Endodermal cell (in vitro differentiated cells): ENCODE data around the gene HIPK4. TPM values are rescaled to one million over a fixed set of nuclear protein-coding genes. Genes with fewer than 3 reads are reported as not detected.
"Not testable (repeated sequence)": the region's sequence is repeated elsewhere in the genome, so short reads cannot be mapped to it uniquely, and the experiment has no call there.

Experiments used
- DNase-seq: peaks from one replicate; pipeline ENCODE4 v3.0.0-alpha.2; 2017
- H3K27ac ChIP-seq: 2 replicates; pipeline ENCODE4 v1.5.1; 2013; ENCODE audit warnings: mild to moderate bottlenecking, low read depth, low read length, moderate library complexity
- H3K27me3 ChIP-seq: 2 replicates; pipeline ENCODE4 v1.6.1; 2013; ENCODE audit warnings: mild to moderate bottlenecking, low read length, moderate library complexity; ENCODE audit not compliant: insufficient read depth, control insufficient read depth, poor library complexity, severe bottlenecking
- H3K36me3 ChIP-seq: 2 replicates; pipeline ENCODE4 v1.7.0; 2013; ENCODE audit warnings: mild to moderate bottlenecking, low read length, moderate library complexity; ENCODE audit not compliant: control insufficient read depth, insufficient read depth
- H3K4me1 ChIP-seq: one replicate; pipeline ENCODE4 v1.7.0; 2013; ENCODE audit warnings: low read length; ENCODE audit not compliant: control insufficient read depth, insufficient read depth
- H3K4me3 ChIP-seq: 2 replicates; pipeline ENCODE4 v1.5.1; 2013; ENCODE audit warnings: mild to moderate bottlenecking, low read length, moderate library complexity
- H3K9ac ChIP-seq: 2 replicates; pipeline ENCODE4 v1.6.1; 2013; ENCODE audit warnings: mild to moderate bottlenecking, low read length, moderate library complexity; ENCODE audit not compliant: poor library complexity, severe bottlenecking; ENCODE audit errors: extremely low read depth
- H3K9me3 ChIP-seq: 2 replicates; pipeline ENCODE4 v1.6.1; 2013; ENCODE audit warnings: mild to moderate bottlenecking, low read length, moderate library complexity; ENCODE audit not compliant: control insufficient read depth
- H3K27ac Mint-ChIP-seq: 2 replicates; pipeline ENCODE4 v1.8.0; 2020; ENCODE audit warnings: mixed read lengths
- H3K27me3 Mint-ChIP-seq: 2 replicates; pipeline ENCODE4 v1.8.0; 2021; ENCODE audit warnings: mild to moderate bottlenecking, mixed read lengths; ENCODE audit not compliant: insufficient read depth
- H3K36me3 Mint-ChIP-seq: 2 replicates; pipeline ENCODE4 v1.8.0; 2020; ENCODE audit warnings: low read depth, mixed read lengths
- H3K4me1 Mint-ChIP-seq: 2 replicates; pipeline ENCODE4 v1.8.0; 2020; ENCODE audit warnings: mixed read lengths
- H3K4me3 Mint-ChIP-seq: 2 replicates; pipeline ENCODE4 v1.8.0; 2020; ENCODE audit warnings: mild to moderate bottlenecking, moderate library complexity, mixed read lengths
- H3K9me3 Mint-ChIP-seq: 2 replicates; pipeline ENCODE4 v1.8.0; 2020; ENCODE audit warnings: mild to moderate bottlenecking, mixed read lengths
- CTCF ChIP-seq: fragments of 200-600 bp; sonication (generic); conservative IDR thresholded peaks from 2 replicates; pipeline ENCODE4 v1.5.0; 2021; ENCODE audit warnings: antibody characterized with exemption, mild to moderate bottlenecking
- WGBS, 2 experiments: methylation state at CpG; one replicate each; pipeline versions ENCODE4 v1.1.5 to v1.1.7; 2013; ENCODE audit warnings: missing lambda C conversion rate in 2 of 2, mixed read lengths in 1 of 2; ENCODE audit not compliant: insufficient coverage in 1 of 2, insufficient read length in 1 of 2; 5-methylcytosine and 5-hydroxymethylcytosine counted together
- total RNA-seq, 2 donors: library from RNA; stranded (reverse); fragmentation: NEBNext Ultra II Directional in 1 of 2; extraction: Animal tissue kit (Norgen Biotek cat#: 25700) in 1 of 2; gene quantifications; 2 replicates in 1 of 2; 3 replicates in 1 of 2; pipeline ENCODE4 v1.2.1, GENCODE V29; 2021

HIPK4 gene
- total RNA-seq, 2 donors from 2014 or later: 0.31 TPM; not detected in 1

GRCh38 chr19:40336601-40336900, 53.4 kb downstream of the HIPK4 start:
- Mint-ChIP-seq H3K36me3 (peaks cover 46% of the 10 kb centered on the region), H3K9me3 (no peaks in the 10 kb centered on the region), H3K27me3 (no peaks in the 10 kb centered on the region), H3K27ac (no peak overlapping the region), H3K4me1 (no peaks in the 10 kb centered on the region), H3K4me3 (no peak overlapping the region)
- Histone ChIP-seq H3K36me3 (peaks cover 51% of the 10 kb centered on the region), H3K27me3 (no peaks in the 10 kb centered on the region), H3K9me3 (no peaks in the 10 kb centered on the region), H3K27ac (no peak overlapping the region), H3K4me3 (no peak overlapping the region), H3K4me1 (no peaks in the 10 kb centered on the region), H3K9ac (no peak overlapping the region)
- WGBS, 2 experiments: 80 to 98% methylated on average over 2 of the region's 2 CpGs
- DNase-seq: no peak
- no peak for TF ChIP-seq CTCF

- no peak overlapping the region for H3K27ac ChIP-seq
- TF ChIP-seq CTCF: no peak
- 93% methylated on average over 9 to 15 of the region's 15 CpGs for whole genome bisulfite sequencing, 2 experiments
- Mint-ChIP-seq H3K4me3 (no peak overlapping the region), H3K9me3 (no peaks in the 10 kb centered on the region), H3K36me3 (peaks cover 51% of the 10 kb centered on the region), H3K4me1 (no peaks in the 10 kb centered on the region), H3K27me3 (no peaks in the 10 kb centered on the region), H3K27ac (no peak overlapping the region)
- no peak overlapping the region for H3K9ac ChIP-seq
- H3K9me3 ChIP-seq: no peaks in the 10 kb centered on the region
- no peaks in the 10 kb centered on the region for H3K4me1 ChIP-seq
- H3K36me3 ChIP-seq: peaks cover 52% of the 10 kb centered on the region
- no peak for DNase-seq
- H3K27me3 ChIP-seq: no peaks in the 10 kb centered on the region
- H3K4me3 ChIP-seq: no peak overlapping the region
Observed at GRCh38 chr19:40335855-40336600, 54.0 kb downstream of the HIPK4 start.

- Mint-ChIP-seq H3K27ac (no peak overlapping the region), H3K9me3 (no peaks in the 10 kb centered on the region), H3K36me3 (peaks cover 56% of the 10 kb centered on the region), H3K4me3 (no peak overlapping the region), H3K27me3 (no peaks in the 10 kb centered on the region), H3K4me1 (no peaks in the 10 kb centered on the region)
- no peak overlapping the region for H3K9ac ChIP-seq
- no peaks in the 10 kb centered on the region for H3K9me3 ChIP-seq
- H3K4me1 ChIP-seq: no peaks in the 10 kb centered on the region
- H3K4me3 ChIP-seq: no peak overlapping the region
- no peak for TF ChIP-seq CTCF
- H3K27me3 ChIP-seq: no peaks in the 10 kb centered on the region
- no peak for DNase-seq
- H3K27ac ChIP-seq: no peak overlapping the region
- peaks cover 58% of the 10 kb centered on the region for H3K36me3 ChIP-seq
Observed at GRCh38 chr19:40335101-40335500, 54.9 kb downstream of the HIPK4 start.

- not testable (repeated sequence) for H3K27ac Mint-ChIP-seq, H3K9me3 ChIP-seq, H3K4me3 Mint-ChIP-seq, H3K4me3 ChIP-seq, H3K27me3 ChIP-seq, H3K4me1 ChIP-seq, H3K27ac ChIP-seq, H3K27me3 Mint-ChIP-seq, H3K9me3 Mint-ChIP-seq, DNase-seq, H3K9ac ChIP-seq, H3K4me1 Mint-ChIP-seq
- peaks cover 62% of the 10 kb centered on the region for H3K36me3 ChIP-seq
- 100% methylated on average over 1 of the region's 6 CpGs for WGBS, 2 experiments
- peaks cover 56% of the 10 kb centered on the region for H3K36me3 Mint-ChIP-seq
Observed at GRCh38 chr19:40333083-40333482, 56.9 kb downstream of the HIPK4 start.
